Measurements from ENCODE around the gene IFNG-AS1. TPM values are rescaled to one million over a fixed set of nuclear protein-coding genes. Genes with fewer than 3 reads are reported as not detected.

The IFNG-AS1 gene
- total and polyA plus RNA-seq, 12 donors = 0.13 to 1.7 (median 0.46) TPM; not detected in 4

- no peak for ATAC-seq
- TF ChIP-seq CTCF (IDR thresholded peaks at IDR 0.05) = no peak
- Histone ChIP-seq H3K4me1 (no peaks in the 10 kb centered on the region), H3K36me3 (no peaks in the 10 kb centered on the region), H3K4me3 (no peak overlapping the region), H3K27me3 (no peaks in the 10 kb centered on the region), H3K9me3 (no peaks in the 10 kb centered on the region), H3K27ac (peak overlapping the region in 1 of 10 donors; percentile 16)
- intact Hi-C loops (cut with DNase I) = no loop called here
- 73 to 78% methylated on average over 4 of the region's 4 CpGs for WGBS, 2 donors
- no peak for DNase-seq
Observed at GRCh38 chr12:67981287-67982162, 7.7 kb upstream of the IFNG-AS1 start.

DNA sequence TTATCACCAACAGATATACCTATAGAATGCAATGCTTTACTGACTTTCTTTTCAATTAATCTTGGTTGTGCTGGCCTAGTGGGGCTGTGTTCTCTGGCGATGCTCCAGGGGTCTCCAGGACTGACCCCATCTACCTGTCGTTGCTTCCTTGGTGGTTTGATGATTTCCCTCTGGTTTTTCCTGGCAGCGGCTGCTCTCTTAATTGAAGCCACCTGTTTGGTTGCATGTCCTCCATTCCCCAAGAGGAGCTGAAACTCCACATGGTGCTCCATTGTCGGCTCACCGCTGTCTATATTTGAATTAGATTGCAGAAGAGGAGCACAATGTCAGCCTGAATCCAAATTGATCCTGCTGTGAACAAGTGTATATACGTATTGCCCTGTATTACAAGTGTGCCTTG lies 7.1 kb upstream of the IFNG-AS1 start:
- 67 to 74% methylated on average over 6 of the region's 6 CpGs for WGBS, 2 donors
- DNase-seq (no peak), ATAC-seq (no peak)
- Histone ChIP-seq H3K27ac (no peak overlapping the region), H3K4me1 (no peaks in the 10 kb centered on the region), H3K27me3 (no peaks in the 10 kb centered on the region), H3K36me3 (no peaks in the 10 kb centered on the region), H3K9me3 (no peaks in the 10 kb centered on the region), H3K4me3 (no peak overlapping the region)
- intact Hi-C loops (cut with DNase I) = no loop called here
- TF ChIP-seq CTCF (IDR thresholded peaks at IDR 0.05) = no peak

DNA sequence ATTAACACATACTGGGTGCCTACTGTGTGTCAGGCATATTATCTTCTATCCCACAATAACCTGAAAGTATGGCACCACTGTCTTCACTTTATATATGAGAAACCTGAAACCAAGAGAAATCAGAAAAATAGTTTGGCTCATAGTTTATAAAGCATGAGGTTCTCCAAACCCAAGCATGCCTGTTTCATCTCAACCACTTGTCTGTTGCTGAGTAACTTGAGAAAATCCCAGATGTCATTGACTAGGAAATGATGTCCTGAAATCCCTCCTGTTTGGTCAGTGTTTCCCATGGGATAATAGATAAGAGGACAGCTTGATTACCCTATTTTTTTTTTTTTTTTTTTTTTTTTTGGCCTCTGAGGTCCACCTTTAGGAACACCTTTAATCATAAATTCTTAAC lies 2.6 kb upstream of the IFNG-AS1 start:
- intact Hi-C loops (cut with DNase I) = no loop called here
- ATAC-seq = no peak
- no peaks in the 10 kb centered on the region for H3K36me3 ChIP-seq

GRCh38 chr12:67988601-67989021 lies 636 bp upstream of the IFNG-AS1 start:
- Histone ChIP-seq H3K4me1 (no peaks in the 10 kb centered on the region), H3K27me3 (peaks cover 0 to under 1% (median 0%) of the 10 kb centered on the region in 7 donors), H3K36me3 (no peaks in the 10 kb centered on the region), H3K4me3 (no peak overlapping the region), H3K27ac (no peak overlapping the region), H3K9me3 (no peaks in the 10 kb centered on the region)
- ATAC-seq (no peak), DNase-seq (no peak)
- intact Hi-C loops (cut with DNase I) = no loop called here
- 94 to 100% methylated on average over 1 of the region's 1 CpG for WGBS, 2 donors
- no peak for TF ChIP-seq CTCF (IDR thresholded peaks at IDR 0.05)

More for the DNA sequence above, 2.6 kb upstream of the IFNG-AS1 start:
- no peaks in the 10 kb centered on the region for H3K9me3 ChIP-seq
- no peaks in the 10 kb centered on the region for H3K4me1 ChIP-seq
- no peak for DNase-seq
- no peak for TF ChIP-seq CTCF (IDR thresholded peaks at IDR 0.05)
- no peak overlapping the region for H3K27ac ChIP-seq
- no peaks in the 10 kb centered on the region for H3K27me3 ChIP-seq
- no peak overlapping the region for H3K4me3 ChIP-seq

Measured in heart right ventricle (tissue), 16 donors.